Anterior cingulate cortex (tissue), 58 donors: Measurements from ENCODE around the gene PRKAA1.

ENCODE experiments used
- DNase-seq, 58 donors: peaks; one replicate each; lab custom pipeline; 2025; lab: John Stamatoyannopoulos, UW

PRKAA1 gene

DNA sequence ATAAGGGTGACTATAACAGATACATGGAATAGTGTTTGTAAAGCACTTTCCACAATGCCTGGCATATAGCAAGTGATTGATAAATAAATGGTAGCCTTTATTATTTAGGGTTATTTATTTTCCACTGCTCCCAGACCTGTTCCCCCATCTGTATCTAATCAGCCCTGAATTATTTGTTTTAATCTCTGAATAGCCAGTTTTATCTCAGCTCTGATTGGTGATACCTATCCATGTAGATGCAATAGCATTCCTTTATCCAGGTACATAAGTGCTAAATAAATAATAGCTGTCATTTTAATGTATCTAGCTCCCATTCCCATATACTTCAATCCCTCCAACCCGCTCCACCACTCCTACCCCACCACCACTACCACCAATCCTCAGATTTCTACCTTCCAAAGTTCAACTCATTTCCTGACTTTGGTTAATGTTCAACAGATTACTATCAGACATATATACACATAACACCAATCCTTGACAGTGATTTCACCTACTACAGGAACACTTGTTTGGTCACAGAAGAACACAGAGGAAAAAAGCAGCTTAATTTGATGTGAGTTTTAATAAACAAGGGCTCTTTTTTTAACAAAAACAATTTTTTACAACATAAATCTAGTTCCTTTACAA lies 14.0 kb downstream of the PRKAA1 start:
- no peak for DNase-seq

- no peak for DNase-seq
Measured at GRCh38 chr5:40781843-40782409, 16.2 kb downstream of the PRKAA1 start.

- DNase-seq = no peak
Measured at GRCh38 chr5:40780858-40781257, 17.3 kb downstream of the PRKAA1 start.

DNA sequence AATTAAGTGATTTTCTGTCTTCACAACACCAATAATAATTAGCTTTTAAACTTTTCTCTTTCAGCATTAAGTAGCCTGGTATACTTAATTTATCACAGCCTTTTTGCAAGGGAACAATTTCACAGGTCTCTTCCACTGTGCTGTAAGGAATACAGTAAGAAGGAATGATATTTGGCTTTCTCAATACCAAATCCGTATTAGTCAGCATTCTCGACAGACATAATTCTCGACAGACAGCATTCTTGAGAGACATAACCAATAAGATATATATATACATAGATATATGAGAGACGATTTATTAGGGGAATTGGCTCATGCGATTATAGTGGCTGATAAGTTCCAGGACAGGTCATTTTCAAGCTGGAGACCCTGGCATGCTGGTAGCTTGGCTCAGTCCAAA lies 18.0 kb downstream of the PRKAA1 start:
- no peak for DNase-seq

- no peak for DNase-seq
Measured at GRCh38 chr5:40779561-40779960, 18.6 kb downstream of the PRKAA1 start.

DNA sequence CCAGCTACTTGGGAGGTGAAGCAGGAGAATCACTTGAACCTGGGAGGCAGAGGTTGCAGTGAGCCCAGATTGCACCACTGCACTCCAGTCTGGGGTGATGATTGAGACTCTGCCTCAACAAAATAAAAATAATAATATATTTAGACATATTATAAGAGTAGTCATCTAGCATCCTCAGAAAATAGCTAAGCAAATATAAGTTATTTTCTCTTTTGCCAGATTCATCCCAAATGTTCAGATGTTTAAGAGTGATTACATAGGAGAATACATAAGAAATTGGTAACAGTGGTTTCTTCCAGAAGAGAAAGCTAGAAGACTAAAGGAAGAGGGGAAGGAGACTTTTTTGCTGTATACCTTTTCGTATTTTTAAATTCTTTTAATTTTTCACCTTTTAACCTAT lies 20.0 kb downstream of the PRKAA1 start:
- DNase-seq = no peak

DNA sequence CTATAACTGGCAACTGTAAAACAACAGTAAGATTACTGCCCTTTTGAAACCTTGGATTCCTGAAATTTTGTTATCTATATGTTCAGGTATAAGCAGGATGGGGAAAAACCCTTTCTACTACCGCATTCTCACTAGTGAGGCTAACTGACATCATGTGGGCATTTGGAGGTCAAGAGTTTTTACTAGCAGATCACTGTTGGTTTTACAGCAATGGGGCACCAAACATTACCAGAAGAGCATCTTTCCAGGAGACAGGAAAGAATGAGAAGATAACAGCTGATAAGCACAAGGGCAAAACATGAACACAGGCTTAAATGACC lies 21.6 kb downstream of the PRKAA1 start:
- no peak for DNase-seq

DNA sequence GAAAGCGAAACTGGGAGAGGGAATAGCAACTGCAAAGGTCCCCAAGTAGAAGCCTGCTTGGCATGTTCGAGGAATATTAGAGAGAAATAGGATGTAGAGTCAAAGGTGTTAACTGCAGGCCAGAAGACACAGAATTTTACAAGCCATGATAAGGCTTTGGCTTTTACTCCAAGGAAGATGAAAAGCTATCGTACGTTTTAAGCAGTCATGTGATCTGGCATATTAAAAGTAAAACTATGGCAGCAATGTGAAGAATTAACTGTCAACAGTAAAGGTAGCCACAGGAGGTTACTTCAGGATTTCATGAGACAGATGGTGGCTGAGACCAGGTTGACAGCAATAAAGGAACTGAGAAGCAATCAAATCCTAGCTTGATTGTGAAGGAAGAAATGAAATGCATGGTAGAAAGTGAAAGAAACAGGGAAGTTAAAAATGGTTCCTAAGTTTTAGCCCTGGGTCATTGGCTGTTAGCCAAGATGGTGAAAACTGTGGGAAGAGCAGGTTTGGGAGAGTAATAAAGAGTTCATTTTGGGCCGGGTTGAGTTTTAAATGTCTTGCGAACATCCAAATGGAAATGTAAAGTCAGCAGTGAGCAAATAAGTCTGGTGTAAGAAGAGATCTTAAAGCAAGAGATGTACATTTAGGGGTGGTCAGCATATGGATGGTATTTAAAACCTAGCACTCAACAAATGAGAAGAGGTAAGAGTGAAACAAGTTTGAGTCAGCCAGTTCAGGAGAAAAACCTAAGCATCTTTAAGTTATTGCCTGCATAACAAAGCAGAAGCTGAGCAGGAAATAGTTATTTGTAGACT lies 22.1 kb downstream of the PRKAA1 start:
- no peak for DNase-seq

- DNase-seq = no peak
Measured at GRCh38 chr5:40775085-40775845, 22.9 kb downstream of the PRKAA1 start.

DNA sequence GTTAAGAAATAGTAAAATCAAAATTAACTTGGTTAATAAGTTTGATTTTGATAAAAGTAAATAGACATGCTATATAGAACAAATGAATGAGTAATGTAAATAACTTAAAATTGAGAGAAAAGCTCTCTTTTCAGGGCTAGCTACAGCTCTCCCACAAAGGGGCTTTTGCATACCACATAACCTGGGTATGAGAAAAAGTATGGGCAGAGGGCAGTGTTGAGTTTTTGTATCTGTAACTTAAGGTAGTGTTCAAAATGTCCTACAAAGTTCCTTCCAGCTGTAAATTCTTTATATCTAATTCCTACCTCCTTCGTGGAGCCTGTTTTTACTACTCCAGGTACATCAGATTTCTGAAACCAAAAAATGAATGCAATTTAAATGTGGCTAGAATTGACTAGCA lies 23.6 kb downstream of the PRKAA1 start:
- DNase-seq = no peak

- DNase-seq = no peak
Measured at GRCh38 chr5:40770764-40771163, 27.4 kb downstream of the PRKAA1 start.

- no peak for DNase-seq
Measured at GRCh38 chr5:40762705-40763104, 35.5 kb downstream of the PRKAA1 start.

- no peak for DNase-seq
Measured at GRCh38 chr5:40757400-40757799, 40.8 kb downstream of the PRKAA1 start.

- DNase-seq = peak; percentile 49 to 98 (median 91)
Measured at GRCh38 chr5:40755407-40756365, 42.5 kb downstream of the PRKAA1 start, which contains the start of gene TTC33. TTC33 (minus strand) TSS chr5:40755961; CDS start chr5:40747018, 8,943 bp downstream.

- peak in 53 of 58 donors; percentile 10 to 80 (median 55) for DNase-seq
Measured at GRCh38 chr5:40755093-40755406, 43.1 kb downstream of the PRKAA1 start.

GRCh38 chr5:40754381-40755092 lies 43.6 kb downstream of the PRKAA1 start:
- DNase-seq = no peak

- no peak for DNase-seq
Measured at GRCh38 chr5:40746703-40747102, 51.5 kb downstream of the PRKAA1 start.

DNA sequence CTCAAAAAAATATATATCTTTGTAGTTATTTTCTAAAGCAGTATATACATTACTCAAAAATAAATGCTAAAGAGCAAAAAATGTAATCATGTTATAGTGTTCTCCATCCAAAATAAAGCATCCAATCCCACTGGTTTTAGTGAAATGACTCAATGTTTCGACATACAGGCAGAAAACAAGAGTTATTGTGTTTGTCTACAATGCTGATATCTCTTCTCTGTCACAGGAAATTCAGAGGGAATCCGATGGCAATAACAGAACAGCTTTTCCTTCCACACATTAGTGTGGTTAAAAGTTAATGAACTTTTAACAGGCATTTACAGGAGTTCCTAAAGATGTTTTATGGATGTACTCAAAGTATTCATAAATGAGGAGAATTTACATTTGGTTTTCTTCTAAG lies 54.4 kb downstream of the PRKAA1 start:
- DNase-seq = peak in 1 of 58 donors; percentile 5

- no peak for DNase-seq
Measured at GRCh38 chr5:40738502-40738901, 59.7 kb downstream of the PRKAA1 start.
